Smooth muscle cell (in vitro differentiated cells): ENCODE measurements around the gene IFNGR2. TPM values are rescaled to one million over a fixed set of nuclear protein-coding genes. Genes with fewer than 3 reads are reported as not detected.

Experiments
- DNase-seq: peaks from one replicate; lab custom pipeline; 2025; ENCODE audit not compliant: unreplicated experiment; lab: John Stamatoyannopoulos, UW
- H2AFZ ChIP-seq: fragments of 200-600 bp; sonication (generic); 2 replicates; pipeline ENCODE4 v1.6.0; 2016; ENCODE audit warnings: antibody characterized with exemption, low read depth, mild to moderate bottlenecking
- H3F3A ChIP-seq: fragments of 200-600 bp; sonication (generic); 2 replicates; pipeline ENCODE4 v1.6.0; 2017; ENCODE audit warnings: antibody characterized with exemption, low read depth
- H3K27ac ChIP-seq: fragments of 200-600 bp; sonication (generic); 2 replicates; pipeline ENCODE4 v1.5.1; 2016; ENCODE audit warnings: low read depth, mild to moderate bottlenecking
- H3K27me3 ChIP-seq: fragments of 200-600 bp; sonication (generic); 2 replicates; pipeline ENCODE4 v1.6.1; 2016; ENCODE audit warnings: low read depth, mild to moderate bottlenecking
- H3K36me3 ChIP-seq: fragments of 200-600 bp; sonication (generic); 2 replicates; pipeline ENCODE4 v1.5.1; 2016; ENCODE audit warnings: low read depth
- H3K4me1 ChIP-seq: fragments of 200-600 bp; sonication (generic); 2 replicates; pipeline ENCODE4 v1.5.1; 2016; ENCODE audit warnings: low read depth
- H3K4me2 ChIP-seq: fragments of 200-600 bp; sonication (generic); 2 replicates; pipeline ENCODE4 v1.6.0; 2016; ENCODE audit warnings: mild to moderate bottlenecking
- H3K4me3 ChIP-seq: fragments of 200-600 bp; sonication (generic); 2 replicates; pipeline ENCODE4 v1.5.1; 2016; ENCODE audit warnings: mild to moderate bottlenecking
- H3K79me2 ChIP-seq: fragments of 200-600 bp; sonication (generic); 2 replicates; pipeline ENCODE4 v1.6.0; 2016; ENCODE audit warnings: low read depth, mild to moderate bottlenecking
- H3K9ac ChIP-seq: fragments of 200-600 bp; sonication (generic); 2 replicates; pipeline ENCODE4 v1.6.0; 2016; ENCODE audit warnings: low read depth
- H3K9me3 ChIP-seq: fragments of 200-600 bp; sonication (generic); replicated peaks from 2 replicates; pipeline ENCODE4 v1.5.1; 2016; ENCODE audit warnings: low read depth
- H4K20me1 ChIP-seq: fragments of 200-600 bp; sonication (generic); 2 replicates; pipeline ENCODE4 v1.6.0; 2016; ENCODE audit warnings: low read depth
- CTCF ChIP-seq: fragments of 200-600 bp; sonication (generic); IDR thresholded peaks from 2 replicates; pipeline ENCODE4 v1.5.1; 2017; ENCODE audit warnings: borderline replicate concordance, mild to moderate bottlenecking, antibody characterized with exemption; ENCODE audit not compliant: insufficient read depth, poor library complexity, severe bottlenecking
- WGBS: methylation state at CpG from one replicate; pipeline ENCODE4 v1.1.7; 2016; ENCODE audit warnings: low lambda C conversion rate; 5-methylcytosine and 5-hydroxymethylcytosine counted together
- polyA plus RNA-seq: library from polyadenylated mRNA; unstranded; fragments of >200 nt; fragmentation: Nextera tagmentation; extraction: Ambion mirVana; gene quantifications from 2 replicates; pipeline ENCODE4 v1.2.1, GENCODE V29; 2016
- total RNA-seq: library from RNA; depleted of rRNA; stranded (reverse); fragments of >200 nt; gene quantifications from 2 replicates; pipeline ENCODE4 v1.2.3, GENCODE V29; 2014

Gene IFNGR2
- total and polyA plus RNA-seq, 2 experiments from 2014 or later, result 117 to 127 TPM

DNA sequence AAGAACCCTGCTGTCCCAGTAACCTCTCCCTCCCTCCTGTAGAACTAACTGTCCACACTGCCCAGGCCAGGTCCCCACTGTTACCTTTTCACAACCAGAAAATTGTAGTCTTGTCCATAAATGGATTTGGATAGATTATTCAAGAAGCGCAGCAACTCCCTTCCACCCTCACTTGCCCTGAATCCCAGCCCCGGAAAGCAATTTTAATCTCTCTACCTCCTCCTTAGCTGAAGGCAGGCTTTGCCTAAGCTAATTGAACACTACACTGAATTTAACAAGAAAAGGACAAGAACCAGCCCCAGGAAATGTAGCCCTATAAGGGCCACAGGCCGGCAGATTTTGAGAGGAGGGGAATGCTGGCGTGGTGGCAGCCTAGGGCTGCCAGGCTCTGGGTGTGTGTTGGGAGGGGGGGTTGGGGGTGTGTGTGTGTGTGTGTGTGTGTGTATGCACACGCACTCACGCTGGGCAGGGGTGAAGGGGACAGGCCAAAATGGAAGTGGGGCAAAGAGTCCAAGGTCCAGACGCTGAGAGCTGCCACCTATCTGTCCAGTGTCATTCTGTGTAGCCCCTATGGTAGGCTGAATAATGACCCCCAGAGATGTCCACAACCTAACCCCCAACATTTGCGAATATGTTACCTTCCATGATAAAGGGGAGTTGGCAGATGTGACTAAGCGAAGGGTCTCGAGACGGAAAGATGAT, 10.8 kb upstream of the IFNGR2 start:
- H3K4me2 ChIP-seq, result no peak overlapping the region
- DNase-seq, result no peak
- peaks cover 4% of the 10 kb centered on the region for H3K4me1 ChIP-seq
- H3K9me3 ChIP-seq, result no peaks in the 10 kb centered on the region
- WGBS, result 88% methylated on average over 10 of the region's 11 CpGs
- H3K27ac ChIP-seq, result no peak overlapping the region
- H3K4me3 ChIP-seq, result no peak overlapping the region
- no peak overlapping the region for H2AFZ ChIP-seq
- H3K27me3 ChIP-seq, result no peaks in the 10 kb centered on the region
- no peak for TF ChIP-seq CTCF
- peaks cover 9% of the 10 kb centered on the region for H3F3A ChIP-seq
- no peaks in the 10 kb centered on the region for H3K36me3 ChIP-seq
- H4K20me1 ChIP-seq, result no peaks in the 10 kb centered on the region
- no peaks in the 10 kb centered on the region for H3K79me2 ChIP-seq
- no peak overlapping the region for H3K9ac ChIP-seq

DNA sequence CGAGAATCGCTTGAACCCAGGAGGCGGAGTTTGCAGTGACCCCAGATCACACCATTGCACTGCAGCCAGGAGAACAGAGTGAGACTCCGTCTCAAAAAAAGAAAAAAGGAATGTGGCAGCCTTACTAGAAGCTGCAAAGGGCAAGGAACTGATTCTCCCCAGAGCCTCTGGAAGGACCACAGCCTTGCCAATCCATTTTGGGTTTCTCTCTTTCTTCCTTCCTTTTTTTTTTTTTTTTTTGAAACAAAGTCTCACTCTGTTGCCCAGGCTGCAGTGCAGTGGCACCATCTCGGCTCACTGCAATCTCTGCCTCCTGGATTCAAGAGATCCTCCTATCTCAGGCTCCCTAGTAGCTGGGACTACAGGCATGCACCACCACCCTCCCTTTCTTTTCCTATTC, 9.9 kb upstream of the IFNGR2 start:
- Histone ChIP-seq H3K9ac (no peak overlapping the region), H3K36me3 (no peaks in the 10 kb centered on the region), H3K9me3 (no peaks in the 10 kb centered on the region), H3K4me3 (no peak overlapping the region), H4K20me1 (no peaks in the 10 kb centered on the region), H3K4me2 (no peak overlapping the region), H2AFZ (no peak overlapping the region), H3F3A (peaks cover 9% of the 10 kb centered on the region), H3K27me3 (no peaks in the 10 kb centered on the region), H3K4me1 (peaks cover 4% of the 10 kb centered on the region), H3K27ac (no peak overlapping the region), H3K79me2 (no peaks in the 10 kb centered on the region)
- DNase-seq, result no peak
- WGBS, result 79% methylated on average over 5 of the region's 5 CpGs
- TF ChIP-seq CTCF, result no peak

DNA sequence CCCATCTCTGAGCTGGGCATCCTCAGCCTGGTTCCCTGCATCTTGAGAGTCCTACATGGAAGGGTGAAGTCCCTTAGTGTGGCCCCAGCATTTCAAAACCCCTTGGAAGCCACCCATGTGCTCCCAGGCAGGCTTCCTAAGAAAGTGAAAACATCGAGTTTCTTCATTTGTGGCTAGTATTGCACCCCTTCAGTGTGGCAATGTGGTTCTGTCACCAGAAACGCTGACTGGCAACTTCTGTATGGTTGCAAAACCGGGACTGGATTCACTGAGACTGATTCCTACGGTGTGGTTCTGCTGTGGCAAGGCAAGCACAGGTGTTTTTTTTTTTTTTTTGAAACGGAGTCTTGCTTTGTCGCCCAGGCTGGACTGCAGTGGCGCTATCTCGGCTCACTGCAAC, 9.0 kb upstream of the IFNGR2 start:
- WGBS, result 87% methylated on average over 6 of the region's 8 CpGs
- no peaks in the 10 kb centered on the region for H3K27me3 ChIP-seq
- DNase-seq, result no peak

More for the DNA sequence above, 9.0 kb upstream of the IFNGR2 start:
- no peak overlapping the region for H3K9ac ChIP-seq
- H3K36me3 ChIP-seq, result no peaks in the 10 kb centered on the region
- H3K27ac ChIP-seq, result no peak overlapping the region
- no peaks in the 10 kb centered on the region for H3K79me2 ChIP-seq
- H4K20me1 ChIP-seq, result no peaks in the 10 kb centered on the region
- H3K4me1 ChIP-seq, result peaks cover 4% of the 10 kb centered on the region
- H3K4me3 ChIP-seq, result no peak overlapping the region
- H2AFZ ChIP-seq, result no peak overlapping the region
- H3F3A ChIP-seq, result peaks cover 9% of the 10 kb centered on the region
- H3K9me3 ChIP-seq, result no peaks in the 10 kb centered on the region
- no peak for TF ChIP-seq CTCF
- no peak overlapping the region for H3K4me2 ChIP-seq
